Endodermal cell (in vitro differentiated cells): ENCODE measurements around the gene PLBD2. TPM values are rescaled to one million over a fixed set of nuclear protein-coding genes. Genes with fewer than 3 reads are reported as not detected.

Experiments
- DNase-seq: peaks from one replicate; pipeline ENCODE4 v3.0.0-alpha.2; 2017
- H3K27ac ChIP-seq: 2 replicates; pipeline ENCODE4 v1.5.1; 2013; ENCODE audit warnings: mild to moderate bottlenecking, low read depth, low read length, moderate library complexity
- H3K27me3 ChIP-seq: 2 replicates; pipeline ENCODE4 v1.6.1; 2013; ENCODE audit warnings: mild to moderate bottlenecking, low read length, moderate library complexity; ENCODE audit not compliant: insufficient read depth, control insufficient read depth, poor library complexity, severe bottlenecking
- H3K36me3 ChIP-seq: 2 replicates; pipeline ENCODE4 v1.7.0; 2013; ENCODE audit warnings: mild to moderate bottlenecking, low read length, moderate library complexity; ENCODE audit not compliant: control insufficient read depth, insufficient read depth
- H3K4me1 ChIP-seq: one replicate; pipeline ENCODE4 v1.7.0; 2013; ENCODE audit warnings: low read length; ENCODE audit not compliant: control insufficient read depth, insufficient read depth
- H3K4me3 ChIP-seq: 2 replicates; pipeline ENCODE4 v1.5.1; 2013; ENCODE audit warnings: mild to moderate bottlenecking, low read length, moderate library complexity
- H3K9ac ChIP-seq: 2 replicates; pipeline ENCODE4 v1.6.1; 2013; ENCODE audit warnings: mild to moderate bottlenecking, low read length, moderate library complexity; ENCODE audit not compliant: poor library complexity, severe bottlenecking; ENCODE audit errors: extremely low read depth
- H3K9me3 ChIP-seq: 2 replicates; pipeline ENCODE4 v1.6.1; 2013; ENCODE audit warnings: mild to moderate bottlenecking, low read length, moderate library complexity; ENCODE audit not compliant: control insufficient read depth
- H3K27ac Mint-ChIP-seq: 2 replicates; pipeline ENCODE4 v1.8.0; 2020; ENCODE audit warnings: mixed read lengths
- H3K27me3 Mint-ChIP-seq: 2 replicates; pipeline ENCODE4 v1.8.0; 2021; ENCODE audit warnings: mild to moderate bottlenecking, mixed read lengths; ENCODE audit not compliant: insufficient read depth
- H3K36me3 Mint-ChIP-seq: 2 replicates; pipeline ENCODE4 v1.8.0; 2020; ENCODE audit warnings: low read depth, mixed read lengths
- H3K4me1 Mint-ChIP-seq: 2 replicates; pipeline ENCODE4 v1.8.0; 2020; ENCODE audit warnings: mixed read lengths
- H3K4me3 Mint-ChIP-seq: 2 replicates; pipeline ENCODE4 v1.8.0; 2020; ENCODE audit warnings: mild to moderate bottlenecking, moderate library complexity, mixed read lengths
- H3K9me3 Mint-ChIP-seq: 2 replicates; pipeline ENCODE4 v1.8.0; 2020; ENCODE audit warnings: mild to moderate bottlenecking, mixed read lengths
- WGBS, 2 experiments: methylation state at CpG; one replicate each; pipeline versions ENCODE4 v1.1.5 to v1.1.7; 2013; ENCODE audit warnings: missing lambda C conversion rate in 2 of 2, mixed read lengths in 1 of 2; ENCODE audit not compliant: insufficient coverage in 1 of 2, insufficient read length in 1 of 2; 5-methylcytosine and 5-hydroxymethylcytosine counted together
- total RNA-seq, 2 donors: library from RNA; stranded (reverse); fragmentation: NEBNext Ultra II Directional in 1 of 2; extraction: Animal tissue kit (Norgen Biotek cat#: 25700) in 1 of 2; gene quantifications; 2 replicates in 1 of 2; 3 replicates in 1 of 2; pipeline ENCODE4 v1.2.1, GENCODE V29; 2021
- TF ChIP-seq, protein P1 (sequence below): fragments of 200-600 bp; sonication (generic); conservative IDR thresholded peaks from 2 replicates; pipeline ENCODE4 v1.5.0; 2021; ENCODE audit warnings: antibody characterized with exemption, mild to moderate bottlenecking

The PLBD2 gene
- total RNA-seq, 2 donors from 2014 or later = 19.6 to 27.6 TPM

DNA sequence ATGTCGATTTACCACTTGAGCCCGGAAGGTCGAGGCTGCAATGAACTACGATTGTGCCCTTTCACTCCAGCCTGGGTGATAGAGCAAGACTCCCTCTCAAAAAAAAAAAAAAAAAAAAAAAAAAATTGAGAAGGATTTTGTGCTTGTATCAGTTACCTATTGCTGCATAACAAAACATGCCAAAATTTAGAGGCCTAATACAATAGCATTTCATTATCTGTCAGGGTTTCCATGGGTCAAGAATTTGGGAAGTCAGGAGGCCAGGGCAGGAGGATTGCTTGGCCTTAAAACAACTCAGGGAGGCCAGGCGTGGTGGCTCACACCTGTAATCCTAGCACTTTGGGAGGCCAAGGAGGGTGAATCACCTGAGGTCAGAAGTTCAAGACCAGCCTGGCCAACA lies 18.8 kb upstream of the PLBD2 start:
- H3K9me3 ChIP-seq = no peaks in the 10 kb centered on the region
- WGBS, 2 experiments = 80 to 91% methylated on average over 5 of the region's 5 CpGs
- H3K27ac ChIP-seq = no peak overlapping the region
- TF ChIP-seq, protein P1, sequence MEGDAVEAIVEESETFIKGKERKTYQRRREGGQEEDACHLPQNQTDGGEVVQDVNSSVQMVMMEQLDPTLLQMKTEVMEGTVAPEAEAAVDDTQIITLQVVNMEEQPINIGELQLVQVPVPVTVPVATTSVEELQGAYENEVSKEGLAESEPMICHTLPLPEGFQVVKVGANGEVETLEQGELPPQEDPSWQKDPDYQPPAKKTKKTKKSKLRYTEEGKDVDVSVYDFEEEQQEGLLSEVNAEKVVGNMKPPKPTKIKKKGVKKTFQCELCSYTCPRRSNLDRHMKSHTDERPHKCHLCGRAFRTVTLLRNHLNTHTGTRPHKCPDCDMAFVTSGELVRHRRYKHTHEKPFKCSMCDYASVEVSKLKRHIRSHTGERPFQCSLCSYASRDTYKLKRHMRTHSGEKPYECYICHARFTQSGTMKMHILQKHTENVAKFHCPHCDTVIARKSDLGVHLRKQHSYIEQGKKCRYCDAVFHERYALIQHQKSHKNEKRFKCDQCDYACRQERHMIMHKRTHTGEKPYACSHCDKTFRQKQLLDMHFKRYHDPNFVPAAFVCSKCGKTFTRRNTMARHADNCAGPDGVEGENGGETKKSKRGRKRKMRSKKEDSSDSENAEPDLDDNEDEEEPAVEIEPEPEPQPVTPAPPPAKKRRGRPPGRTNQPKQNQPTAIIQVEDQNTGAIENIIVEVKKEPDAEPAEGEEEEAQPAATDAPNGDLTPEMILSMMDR = no peak
- no peak overlapping the region for H3K4me3 ChIP-seq
- peaks cover 27% of the 10 kb centered on the region for H3K27me3 Mint-ChIP-seq
- no peaks in the 10 kb centered on the region for H3K4me1 ChIP-seq
- no peak overlapping the region for H3K4me3 Mint-ChIP-seq
- no peak for DNase-seq
- H3K36me3 ChIP-seq = no peaks in the 10 kb centered on the region
- H3K36me3 Mint-ChIP-seq = no peaks in the 10 kb centered on the region
- H3K27me3 ChIP-seq = peaks cover 2% of the 10 kb centered on the region
- no peaks in the 10 kb centered on the region for H3K4me1 Mint-ChIP-seq
- H3K9me3 Mint-ChIP-seq = no peaks in the 10 kb centered on the region
- no peak overlapping the region for H3K9ac ChIP-seq
- H3K27ac Mint-ChIP-seq = no peak overlapping the region

DNA sequence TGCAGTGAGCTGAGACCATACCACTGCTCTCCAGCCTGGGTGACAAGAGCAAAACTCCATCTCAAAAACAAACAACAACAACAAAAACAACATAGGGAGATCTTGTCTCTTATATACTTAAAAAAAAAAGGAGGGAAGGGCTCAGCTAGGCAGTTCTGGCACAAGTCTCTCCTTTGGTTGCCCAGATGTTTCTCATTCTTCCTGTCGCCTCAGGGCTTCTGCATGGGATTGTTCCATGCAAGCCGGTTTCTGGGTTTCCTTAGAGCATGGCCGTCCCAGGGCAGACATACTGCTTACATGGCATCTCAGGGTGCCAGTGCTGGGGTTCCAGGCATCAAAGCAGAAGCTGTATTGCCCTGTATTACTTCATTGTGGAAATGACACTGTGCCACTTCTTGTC lies 18.3 kb upstream of the PLBD2 start:
- Mint-ChIP-seq H3K4me1 (no peaks in the 10 kb centered on the region), H3K36me3 (no peaks in the 10 kb centered on the region), H3K9me3 (no peaks in the 10 kb centered on the region), H3K27me3 (peaks cover 25% of the 10 kb centered on the region), H3K27ac (no peak overlapping the region), H3K4me3 (no peak overlapping the region)
- Histone ChIP-seq H3K27ac (no peak overlapping the region), H3K4me1 (no peaks in the 10 kb centered on the region), H3K9ac (no peak overlapping the region), H3K36me3 (no peaks in the 10 kb centered on the region), H3K27me3 (no peaks in the 10 kb centered on the region), H3K9me3 (no peaks in the 10 kb centered on the region), H3K4me3 (no peak overlapping the region)
- no peak for DNase-seq
- TF ChIP-seq, protein P1 = no peak
- 81 to 89% methylated on average over 2 to 3 of the region's 3 CpGs for WGBS, 2 experiments

DNA sequence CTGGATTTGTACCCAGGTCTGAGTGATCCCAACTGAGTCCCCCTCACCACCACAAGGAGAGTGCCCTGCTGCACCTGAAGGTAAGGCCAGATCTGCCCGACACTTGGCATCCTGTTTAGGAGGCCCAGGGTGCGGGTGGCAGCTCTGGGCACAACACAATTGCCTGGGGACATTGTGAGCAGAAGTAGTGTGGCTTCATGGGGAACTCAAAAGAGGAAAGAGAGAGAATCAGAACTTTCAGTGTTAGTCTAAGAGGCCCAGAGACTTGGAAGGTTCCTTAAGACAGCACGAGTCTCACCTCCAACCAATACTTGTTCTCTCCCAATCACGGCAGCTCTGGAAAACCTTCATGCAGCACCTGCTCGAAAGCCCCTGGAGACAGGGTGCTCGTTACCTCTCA lies 16.9 kb upstream of the PLBD2 start:
- Mint-ChIP-seq H3K27me3 (peaks cover 15% of the 10 kb centered on the region), H3K27ac (no peak overlapping the region), H3K4me3 (no peak overlapping the region), H3K36me3 (no peaks in the 10 kb centered on the region), H3K4me1 (no peaks in the 10 kb centered on the region), H3K9me3 (no peaks in the 10 kb centered on the region)
- no peaks in the 10 kb centered on the region for H3K36me3 ChIP-seq
- no peaks in the 10 kb centered on the region for H3K9me3 ChIP-seq
- no peak overlapping the region for H3K4me3 ChIP-seq
- WGBS, 2 experiments = 87 to 93% methylated on average over 5 to 6 of the region's 6 CpGs
- no peak for DNase-seq
- TF ChIP-seq, protein P1 = no peak
- no peaks in the 10 kb centered on the region for H3K4me1 ChIP-seq
- no peak overlapping the region for H3K9ac ChIP-seq
- H3K27me3 ChIP-seq = no peaks in the 10 kb centered on the region
- no peak overlapping the region for H3K27ac ChIP-seq
